K562 (cell line): ENCODE data around the gene RBM7. TPM values are rescaled to one million over a fixed set of nuclear protein-coding genes. Genes with fewer than 3 reads are reported as not detected.

Experiments used
- ATAC-seq: fragments of 200-7000 bp; cut with Tn5 transposase; 3 replicates; pipeline ENCODE4 v1.9.1; 2020; ENCODE audit warnings: moderate library complexity
- BruUV-seq: library from RNA; stranded (reverse); fragments of 400-500 nt; replicated peaks from 2 replicates; lab custom pipeline; 2021; lab: Mats Ljungman, UMichigan
- CTCF ChIA-PET: fragments of 300-600 bp; formaldehyde crosslinking; extraction: SDS; loops from one replicate; lab custom pipeline; 2021; ENCODE audit warnings: low intra/inter-chr PET ratio; lab: Yijun Ruan, JAX
- POLR2A ChIA-PET: fragments of 300-600, 350-650 bp; sonication (Branson Sonifier 250); formaldehyde crosslinking; extraction: SDS; loops from one replicate; lab custom pipeline; 2021; ENCODE audit warnings: antibody characterized with exemption, inconsistent platforms; lab: Yijun Ruan, JAX
- DNase-seq, 4 experiments: peaks; one replicate each; pipeline versions ENCODE4 v3.0.0 to v3.0.0-alpha.2; 2011 to 2018; ENCODE audit warnings: low spot score in 3 of 4, mixed read lengths in 3 of 4; ENCODE audit errors: extremely low read depth in 1 of 4
- FAIRE-seq: peaks from 2 replicates; lab custom pipeline; 2011; peaks lifted over from hg19 to GRCh38; lab: Jason Lieb, UNC
- H2AFZ ChIP-seq: 2 replicates; pipeline ENCODE4 v1.6.0; 2011; ENCODE audit warnings: low read depth, low read length, control low read depth, inconsistent platforms
- H3K27ac ChIP-seq: fragments of 200-600 bp; 3 replicates; pipeline ENCODE4 v1.8.0; 2011; ENCODE audit warnings: low read depth, mild to moderate bottlenecking, control low read depth, inconsistent platforms, low read length, moderate library complexity, mixed read lengths; ENCODE audit errors: extremely low read depth
- H3K27me3 ChIP-seq, 2 experiments: fragments of 300-600 bp in 1 of 2; 2 replicates in 1 of 2; 3 replicates in 1 of 2; pipeline versions ENCODE4 v1.6.0 to v1.8.0; 2011; ENCODE audit warnings: inconsistent platforms in 2 of 2, low read length in 2 of 2, mild to moderate bottlenecking in 1 of 2, mixed read lengths in 1 of 2, moderate library complexity in 1 of 2; ENCODE audit not compliant: control insufficient read depth in 2 of 2, insufficient read depth in 2 of 2
- H3K36me3 ChIP-seq: fragments of 300-600 bp; 3 replicates; pipeline ENCODE4 v1.8.0; 2011; ENCODE audit warnings: mild to moderate bottlenecking, low read length, inconsistent platforms; ENCODE audit not compliant: control insufficient read depth, insufficient read depth
- H3K4me1 ChIP-seq, 2 experiments: fragments of 200-600 bp in 1 of 2; replicated peaks in 1 of 2; 2 replicates in 1 of 2; 3 replicates in 1 of 2; pipeline versions ENCODE4 v1.5.1 to v1.8.0; 2011; ENCODE audit warnings: inconsistent platforms in 2 of 2, low read length in 2 of 2, mild to moderate bottlenecking in 1 of 2, mixed read lengths in 1 of 2, moderate library complexity in 1 of 2; ENCODE audit not compliant: control insufficient read depth in 2 of 2, insufficient read depth in 2 of 2
- H3K4me2 ChIP-seq: 2 replicates; pipeline ENCODE4 v1.6.1; 2011; ENCODE audit warnings: low read length, control low read depth, inconsistent platforms, mixed read lengths; ENCODE audit not compliant: insufficient read depth
- H3K4me3 ChIP-seq: fragments of 200-600 bp; sonication (generic), shearing (Covaris generic); 2 replicates; pipeline ENCODE4 v1.5.1; 2016; ENCODE audit warnings: control low read depth, inconsistent platforms
- H3K79me2 ChIP-seq: fragments of 200-600 bp; 3 replicates; pipeline ENCODE4 v1.8.0; 2011; ENCODE audit warnings: low read length, inconsistent platforms; ENCODE audit not compliant: control insufficient read depth, insufficient read depth
- H3K9ac ChIP-seq, 2 experiments: 2 replicates each; pipeline versions ENCODE4 v1.6.0 to v1.6.1; 2011; ENCODE audit warnings: low read depth in 2 of 2, low read length in 2 of 2, control low read depth in 1 of 2, inconsistent platforms in 1 of 2, mild to moderate bottlenecking in 1 of 2, mixed read lengths in 1 of 2; ENCODE audit not compliant: insufficient read depth in 1 of 2
- H3K9me1 ChIP-seq: one replicate; pipeline ENCODE4 v1.6.0; 2011; ENCODE audit warnings: inconsistent platforms, mild to moderate bottlenecking, low read length, moderate library complexity; ENCODE audit not compliant: control insufficient read depth, insufficient read depth
- H3K9me3 ChIP-seq: replicated peaks from 2 replicates; pipeline ENCODE4 v1.5.1; 2011; ENCODE audit warnings: low read depth, low read length, inconsistent platforms; ENCODE audit not compliant: control insufficient read depth, insufficient read depth
- H4K20me1 ChIP-seq: replicated peaks from 2 replicates; pipeline ENCODE4 v1.6.1; 2011; ENCODE audit warnings: low read length, inconsistent platforms, mixed read lengths; ENCODE audit not compliant: control insufficient read depth, insufficient read depth
- ELK3 ChIP-seq: fragments of 450-650 bp; formaldehyde crosslinking; IDR thresholded peaks from 2 replicates; pipeline ENCODE4 v1.4.0; 2020; ENCODE audit warnings: mild to moderate bottlenecking
- HNRNPK ChIP-seq: fragments of 200-400 bp; formaldehyde crosslinking; IDR thresholded peaks from one replicate; pipeline ENCODE4 v1.6.1; 2018; ENCODE audit warnings: mild to moderate bottlenecking, low read depth, low read length; ENCODE audit not compliant: poor library complexity, severe bottlenecking
- IFI16 ChIP-seq: fragments of 250-450 bp; sonication (Bioruptor Pico); IDR thresholded peaks from 2 replicates; pipeline ENCODE4 v2.1.2; 2022; ENCODE audit warnings: mild to moderate bottlenecking, inconsistent platforms
- KAT8 ChIP-seq: fragments of 450-650 bp; IDR thresholded peaks from 2 replicates; pipeline ENCODE4 v1.6.1; 2016; ENCODE audit warnings: low read depth, mild to moderate bottlenecking
- RUNX1 ChIP-seq: sonication (generic); IDR thresholded peaks from 2 replicates; pipeline ENCODE4 v1.6.1; 2016; ENCODE audit warnings: antibody characterized with exemption, low read depth
- TAF9B ChIP-seq: fragments of 450-650 bp; IDR thresholded peaks from 2 replicates; pipeline ENCODE4 v1.6.1; 2018; ENCODE audit warnings: mild to moderate bottlenecking; ENCODE audit not compliant: partially characterized antibody
- ZFP36 ChIP-seq: fragments of 150-350 bp; IDR thresholded peaks from 2 replicates; pipeline ENCODE4 v1.6.1; 2018; ENCODE audit warnings: low read length, low read depth; ENCODE audit not compliant: partially characterized antibody
- WGBS: fragments of 100-300 bp; shearing (Covaris generic); methylation state at CpG from one replicate; pipeline ENCODE4 v1.1.6; 2016; ENCODE audit warnings: low coverage, mixed read lengths; ENCODE audit not compliant: insufficient coverage; ENCODE audit errors: missing lambda C conversion rate; 5-methylcytosine and 5-hydroxymethylcytosine counted together
- in situ Hi-C: fragments of 300-500 bp; cut with MboI; formaldehyde crosslinking; loops from 4 replicates; pipeline ENCODE4 v1.15.0; 2018; ENCODE audit warnings: inconsistent platforms, mixed read lengths
- intact Hi-C: fragments of 100-400 bp; cut with micrococcal nuclease; formaldehyde crosslinking; loops from 2 replicates; pipeline ENCODE4 v1.14.2; 2022
- polyA plus RNA-seq, 8 experiments: library from polyadenylated mRNA; depleted of rRNA in 4 of 8; stranded (reverse) in 5 of 8; unstranded in 3 of 8; fragments of >200 nt; fragmentation: Nextera tagmentation in 2 of 8; fragmentation: Illumina TruSeq in 1 of 8; extraction: Ambion mirVana in 2 of 8; extraction: Trizol in 1 of 8; gene quantifications; 2 replicates each; pipeline versions ENCODE4 v1.2.1 to v1.2.3, GENCODE V29; 2011 to 2014; ENCODE audit warnings: inconsistent platforms in 1 of 8, missing spikeins in 1 of 8
- total RNA-seq, 7 experiments: library from RNA; depleted of rRNA in 6 of 7; stranded (reverse); fragments of >200 nt in 6 of 7; fragmentation: Illumina TruSeq in 2 of 7; extraction: Trizol in 2 of 7; gene quantifications; 2 replicates each; pipeline versions ENCODE4 v1.2.1 to v1.2.3, GENCODE V29; 2011 to 2021; ENCODE audit warnings: low replicate concordance in 1 of 7
- TF ChIP-seq, protein P1 (sequence below): fragments of 250-450 bp; sonication (Bioruptor Pico); IDR thresholded peaks from 2 replicates; pipeline ENCODE4 v1.8.0; 2021; ENCODE audit warnings: borderline replicate concordance, mild to moderate bottlenecking, moderate library complexity; ENCODE audit not compliant: poor library complexity, severe bottlenecking
- TF ChIP-seq, protein P2 (sequence below): fragments of 450-650 bp; formaldehyde crosslinking; IDR thresholded peaks from 2 replicates; pipeline ENCODE4 v1.4.0; 2020; ENCODE audit warnings: mild to moderate bottlenecking, moderate library complexity
- TF ChIP-seq, protein P3 (sequence below), 2 experiments: IDR thresholded peaks in 1 of 2; conservative IDR thresholded peaks in 1 of 2; 2 replicates each; pipeline ENCODE4 v1.6.1; 2016; ENCODE audit warnings: low read depth in 2 of 2, mild to moderate bottlenecking in 1 of 2, missing compliant biosample characterization in 1 of 2, missing genetic modification characterization in 1 of 2, moderate library complexity in 1 of 2
- TF ChIP-seq, protein P4 (sequence below): fragments of 250-450 bp; sonication (Bioruptor Pico); IDR thresholded peaks from 2 replicates; pipeline ENCODE4 v1.8.0; 2021; ENCODE audit warnings: moderate library complexity, mild to moderate bottlenecking, inconsistent platforms

RBM7 gene
- total and polyA plus RNA-seq, 9 of the 15 experiments (the other 6 are each of a cell fraction or from before 2014, with no cell fraction given): 26.0 to 76.8 (median 49.6) TPM

- H4K20me1 ChIP-seq: no peaks in the 10 kb centered on the region
- no TSS peak for BruUV-seq
- DNase-seq: no peak
- H3K27me3 ChIP-seq: peaks cover 24 to 25% of the 10 kb centered on the region in 2 experiments
- H3K36me3 ChIP-seq: no peaks in the 10 kb centered on the region
- 2% methylated on average over 7 of the region's 7 CpGs for WGBS
- ATAC-seq: no peak; the same call in 2 of the 3 replicates
- FAIRE-seq: no peak
- no peaks in the 10 kb centered on the region for H3K79me2 ChIP-seq
- no peaks in the 10 kb centered on the region for H3K9me1 ChIP-seq
- H3K4me1 ChIP-seq: no peaks in the 10 kb centered on the region
- no peak overlapping the region for H3K27ac ChIP-seq
- TF ChIP-seq, protein P1, sequence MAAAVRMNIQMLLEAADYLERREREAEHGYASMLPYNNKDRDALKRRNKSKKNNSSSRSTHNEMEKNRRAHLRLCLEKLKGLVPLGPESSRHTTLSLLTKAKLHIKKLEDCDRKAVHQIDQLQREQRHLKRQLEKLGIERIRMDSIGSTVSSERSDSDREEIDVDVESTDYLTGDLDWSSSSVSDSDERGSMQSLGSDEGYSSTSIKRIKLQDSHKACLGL (CRISPR knock-in tag): no peak
- TF ChIP-seq HNRNPK (no peak), ZFP36 (no peak), RUNX1 (no peak), KAT8 (no peak), IFI16 (no peak), ELK3 (CRISPR knock-in tag) (no peak), TAF9B (no peak)
- TF ChIP-seq, protein P2, sequence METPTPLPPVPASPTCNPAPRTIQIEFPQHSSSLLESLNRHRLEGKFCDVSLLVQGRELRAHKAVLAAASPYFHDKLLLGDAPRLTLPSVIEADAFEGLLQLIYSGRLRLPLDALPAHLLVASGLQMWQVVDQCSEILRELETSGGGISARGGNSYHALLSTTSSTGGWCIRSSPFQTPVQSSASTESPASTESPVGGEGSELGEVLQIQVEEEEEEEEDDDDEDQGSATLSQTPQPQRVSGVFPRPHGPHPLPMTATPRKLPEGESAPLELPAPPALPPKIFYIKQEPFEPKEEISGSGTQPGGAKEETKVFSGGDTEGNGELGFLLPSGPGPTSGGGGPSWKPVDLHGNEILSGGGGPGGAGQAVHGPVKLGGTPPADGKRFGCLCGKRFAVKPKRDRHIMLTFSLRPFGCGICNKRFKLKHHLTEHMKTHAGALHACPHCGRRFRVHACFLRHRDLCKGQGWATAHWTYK (CRISPR knock-in tag): no peak
- TF ChIP-seq, protein P3, sequence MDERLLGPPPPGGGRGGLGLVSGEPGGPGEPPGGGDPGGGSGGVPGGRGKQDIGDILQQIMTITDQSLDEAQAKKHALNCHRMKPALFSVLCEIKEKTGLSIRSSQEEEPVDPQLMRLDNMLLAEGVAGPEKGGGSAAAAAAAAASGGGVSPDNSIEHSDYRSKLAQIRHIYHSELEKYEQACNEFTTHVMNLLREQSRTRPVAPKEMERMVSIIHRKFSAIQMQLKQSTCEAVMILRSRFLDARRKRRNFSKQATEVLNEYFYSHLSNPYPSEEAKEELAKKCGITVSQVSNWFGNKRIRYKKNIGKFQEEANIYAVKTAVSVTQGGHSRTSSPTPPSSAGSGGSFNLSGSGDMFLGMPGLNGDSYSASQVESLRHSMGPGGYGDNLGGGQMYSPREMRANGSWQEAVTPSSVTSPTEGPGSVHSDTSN (CRISPR knock-in tag; IDR thresholded peaks at IDR 0.05; ENCODE audit: low read depth): no peak
- TF ChIP-seq, protein P3 (tag; conservative IDR thresholded peaks at IDR 0.05; ENCODE audit: low read depth): no peak
- TF ChIP-seq, protein P4, sequence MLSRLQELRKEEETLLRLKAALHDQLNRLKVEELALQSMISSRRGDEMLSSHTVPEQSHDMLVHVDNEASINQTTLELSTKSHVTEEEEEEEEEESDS (CRISPR knock-in tag): no peak
- H3K4me3 ChIP-seq: no peak overlapping the region
- ChIA-PET CTCF (no interaction called here), POLR2A (no interaction called here)
- no peaks in the 10 kb centered on the region for H3K9me3 ChIP-seq
- in situ Hi-C loops: no loop called here
- H3K4me2 ChIP-seq: no peak overlapping the region
- intact Hi-C loops: no loop called here
- H3K9ac ChIP-seq: no peak overlapping the region
- no peak overlapping the region for H2AFZ ChIP-seq
Observed at GRCh38 chr11:114377612-114378267, 22.7 kb upstream of the RBM7 start.
